Measurements from ENCODE around the gene SERPINB5.

DNA sequence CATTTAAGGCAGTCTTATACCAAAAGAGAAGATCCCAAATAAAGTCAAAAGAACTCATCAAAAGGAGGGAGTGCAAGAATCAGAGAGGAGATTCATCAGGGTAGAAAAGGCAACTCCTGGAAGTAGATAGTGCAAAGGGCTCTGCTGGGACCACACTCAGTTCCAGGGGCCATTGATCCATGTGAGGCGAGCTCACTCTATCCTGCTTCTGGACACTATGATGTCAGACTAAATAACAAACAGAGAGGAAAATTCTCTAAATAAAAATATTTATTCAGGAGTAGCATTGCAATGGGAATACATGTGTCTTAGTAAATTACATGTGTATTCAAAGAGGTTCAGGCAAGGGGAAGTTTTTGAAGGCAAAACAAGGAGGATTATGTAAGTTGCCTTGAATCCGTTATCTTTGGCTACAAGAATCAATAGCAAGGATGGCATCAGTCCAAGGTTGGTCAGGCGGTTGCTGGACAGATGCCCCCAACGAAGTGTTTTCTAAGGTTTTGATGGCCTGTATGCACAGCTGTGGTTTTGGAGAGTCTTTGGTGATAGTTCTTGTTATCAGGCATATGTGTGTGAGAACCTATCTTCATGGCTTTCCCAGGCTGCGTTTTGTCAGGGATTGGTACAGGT, 52.2 kb downstream of the SERPINB5 start:
- no peak for TF ChIP-seq TAF1 (IDR thresholded peaks at IDR 0.05; ENCODE audit: borderline replicate concordance, insufficient read depth, low read length)
- no peak for TF ChIP-seq POLR2AphosphoS5 (IDR thresholded peaks at IDR 0.05; ENCODE audit: low read depth, low read length)
- TF ChIP-seq, protein P1, sequence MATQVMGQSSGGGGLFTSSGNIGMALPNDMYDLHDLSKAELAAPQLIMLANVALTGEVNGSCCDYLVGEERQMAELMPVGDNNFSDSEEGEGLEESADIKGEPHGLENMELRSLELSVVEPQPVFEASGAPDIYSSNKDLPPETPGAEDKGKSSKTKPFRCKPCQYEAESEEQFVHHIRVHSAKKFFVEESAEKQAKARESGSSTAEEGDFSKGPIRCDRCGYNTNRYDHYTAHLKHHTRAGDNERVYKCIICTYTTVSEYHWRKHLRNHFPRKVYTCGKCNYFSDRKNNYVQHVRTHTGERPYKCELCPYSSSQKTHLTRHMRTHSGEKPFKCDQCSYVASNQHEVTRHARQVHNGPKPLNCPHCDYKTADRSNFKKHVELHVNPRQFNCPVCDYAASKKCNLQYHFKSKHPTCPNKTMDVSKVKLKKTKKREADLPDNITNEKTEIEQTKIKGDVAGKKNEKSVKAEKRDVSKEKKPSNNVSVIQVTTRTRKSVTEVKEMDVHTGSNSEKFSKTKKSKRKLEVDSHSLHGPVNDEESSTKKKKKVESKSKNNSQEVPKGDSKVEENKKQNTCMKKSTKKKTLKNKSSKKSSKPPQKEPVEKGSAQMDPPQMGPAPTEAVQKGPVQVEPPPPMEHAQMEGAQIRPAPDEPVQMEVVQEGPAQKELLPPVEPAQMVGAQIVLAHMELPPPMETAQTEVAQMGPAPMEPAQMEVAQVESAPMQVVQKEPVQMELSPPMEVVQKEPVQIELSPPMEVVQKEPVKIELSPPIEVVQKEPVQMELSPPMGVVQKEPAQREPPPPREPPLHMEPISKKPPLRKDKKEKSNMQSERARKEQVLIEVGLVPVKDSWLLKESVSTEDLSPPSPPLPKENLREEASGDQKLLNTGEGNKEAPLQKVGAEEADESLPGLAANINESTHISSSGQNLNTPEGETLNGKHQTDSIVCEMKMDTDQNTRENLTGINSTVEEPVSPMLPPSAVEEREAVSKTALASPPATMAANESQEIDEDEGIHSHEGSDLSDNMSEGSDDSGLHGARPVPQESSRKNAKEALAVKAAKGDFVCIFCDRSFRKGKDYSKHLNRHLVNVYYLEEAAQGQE (IDR thresholded peaks at IDR 0.05; ENCODE audit: insufficient read depth in 1 of 2, low read depth in 2 of 2, low read length in 2 of 2): no peak
- TF ChIP-seq FOXP2 (optimal IDR thresholded peaks at IDR 0.05; ENCODE audit: borderline replicate concordance, extremely low read depth, extremely low read length, insufficient read depth): no peak
- no peak for TF ChIP-seq SIN3A (IDR thresholded peaks at IDR 0.05; ENCODE audit: borderline replicate concordance, insufficient read depth, low read length)

All from PFSK-1 (cell line).